Epidermal melanocyte (primary cell): ENCODE results near the gene TAOK3.
"Not testable (repeated sequence)": the region's sequence is repeated elsewhere in the genome, so short reads cannot be mapped to it uniquely, and the experiment has no call there.

Source experiments
- DNase-seq: peaks from one replicate; pipeline ENCODE4 v3.0.0; 2011; ENCODE audit warnings: low spot score; ENCODE audit not compliant: insufficient read length

The TAOK3 gene

GRCh38 chr12:118342090-118342489 lies 30.6 kb downstream of the TAOK3 start:
- DNase-seq: no peak

GRCh38 chr12:118337194-118337838 lies 35.4 kb downstream of the TAOK3 start:
- no peak for DNase-seq

GRCh38 chr12:118336123-118336522 lies 36.6 kb downstream of the TAOK3 start:
- DNase-seq: no peak

GRCh38 chr12:118334939-118335567 lies 37.7 kb downstream of the TAOK3 start:
- no peak for DNase-seq

- no peak for DNase-seq
Observed at GRCh38 chr12:118334241-118334640, 38.5 kb downstream of the TAOK3 start.

GRCh38 chr12:118332511-118332910 lies 40.2 kb downstream of the TAOK3 start:
- DNase-seq: no peak

- peak; percentile 55 for DNase-seq
Observed at GRCh38 chr12:118330421-118331018, 42.2 kb downstream of the TAOK3 start.

- no peak for DNase-seq
Observed at GRCh38 chr12:118328486-118329330, 44.0 kb downstream of the TAOK3 start.

- no peak for DNase-seq
Observed at GRCh38 chr12:118327391-118327790, 45.3 kb downstream of the TAOK3 start.

GRCh38 chr12:118326991-118327390 lies 45.7 kb downstream of the TAOK3 start:
- no peak for DNase-seq

- no peak for DNase-seq
Observed at GRCh38 chr12:118325081-118325480, 47.6 kb downstream of the TAOK3 start.

GRCh38 chr12:118319627-118320026 lies 53.1 kb downstream of the TAOK3 start:
- DNase-seq: no peak

GRCh38 chr12:118318744-118319143 lies 54.0 kb downstream of the TAOK3 start:
- no peak for DNase-seq

- no peak for DNase-seq
Observed at GRCh38 chr12:118317729-118318128, 55.0 kb downstream of the TAOK3 start.

GRCh38 chr12:118315821-118316220 lies 56.9 kb downstream of the TAOK3 start:
- no peak for DNase-seq

GRCh38 chr12:118312578-118312977 lies 60.1 kb downstream of the TAOK3 start:
- DNase-seq: no peak

- no peak for DNase-seq
Observed at GRCh38 chr12:118311666-118312065, 61.0 kb downstream of the TAOK3 start.

- DNase-seq: no peak
Observed at GRCh38 chr12:118310320-118310719, 62.4 kb downstream of the TAOK3 start.

GRCh38 chr12:118308006-118308405 lies 64.7 kb downstream of the TAOK3 start:
- DNase-seq: not testable (repeated sequence)

- DNase-seq: peak; percentile 22
Observed at GRCh38 chr12:118307069-118307954, 65.4 kb downstream of the TAOK3 start.

GRCh38 chr12:118304093-118304492 lies 68.6 kb downstream of the TAOK3 start:
- DNase-seq: no peak
